Suppressor macrophage (primary cell): ENCODE measurements around the gene BMP6.
"Not testable (repeated sequence)": the region's sequence is repeated elsewhere in the genome, so short reads cannot be mapped to it uniquely, and the experiment has no call there.

ENCODE experiments used
- DNase-seq, 4 experiments: peaks; one replicate each; pipeline ENCODE4 v3.0.0-alpha.2; 2020 to 2022

BMP6 gene

DNA sequence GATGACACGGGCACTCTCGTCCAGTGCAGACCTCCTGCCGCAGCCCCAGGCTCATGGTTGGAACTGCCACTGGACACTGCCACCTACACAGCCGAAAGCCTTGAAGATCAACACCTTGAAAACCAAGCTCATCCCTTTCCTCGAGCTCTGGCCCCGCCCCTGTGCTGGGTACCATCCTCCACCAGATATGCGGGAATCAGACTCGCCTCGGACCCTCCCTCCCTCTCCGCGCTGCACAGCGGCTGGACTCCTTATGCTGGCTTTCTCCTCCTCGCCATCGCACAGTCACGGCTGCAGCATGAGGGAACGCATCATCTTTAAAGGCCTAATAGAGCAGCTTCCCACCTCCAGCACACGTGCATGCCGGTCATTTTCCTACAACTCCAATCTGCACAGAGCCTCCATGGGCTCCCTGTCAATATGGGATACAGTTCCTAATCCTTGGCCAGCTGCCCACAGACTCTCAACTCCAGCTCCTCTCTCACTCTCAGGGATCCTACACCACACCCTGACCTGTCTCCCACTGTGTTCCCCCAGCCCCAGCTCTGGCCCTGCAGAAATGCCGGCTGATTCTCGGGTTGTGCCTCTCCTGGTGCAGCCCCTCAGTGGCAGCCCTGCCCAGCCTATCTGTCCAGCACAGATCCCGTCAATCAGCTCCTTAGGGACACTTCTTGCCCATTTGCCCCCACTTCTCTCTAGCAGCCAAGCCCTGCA lies 161.5 kb downstream of the BMP6 start:
- no peak for DNase-seq

DNA sequence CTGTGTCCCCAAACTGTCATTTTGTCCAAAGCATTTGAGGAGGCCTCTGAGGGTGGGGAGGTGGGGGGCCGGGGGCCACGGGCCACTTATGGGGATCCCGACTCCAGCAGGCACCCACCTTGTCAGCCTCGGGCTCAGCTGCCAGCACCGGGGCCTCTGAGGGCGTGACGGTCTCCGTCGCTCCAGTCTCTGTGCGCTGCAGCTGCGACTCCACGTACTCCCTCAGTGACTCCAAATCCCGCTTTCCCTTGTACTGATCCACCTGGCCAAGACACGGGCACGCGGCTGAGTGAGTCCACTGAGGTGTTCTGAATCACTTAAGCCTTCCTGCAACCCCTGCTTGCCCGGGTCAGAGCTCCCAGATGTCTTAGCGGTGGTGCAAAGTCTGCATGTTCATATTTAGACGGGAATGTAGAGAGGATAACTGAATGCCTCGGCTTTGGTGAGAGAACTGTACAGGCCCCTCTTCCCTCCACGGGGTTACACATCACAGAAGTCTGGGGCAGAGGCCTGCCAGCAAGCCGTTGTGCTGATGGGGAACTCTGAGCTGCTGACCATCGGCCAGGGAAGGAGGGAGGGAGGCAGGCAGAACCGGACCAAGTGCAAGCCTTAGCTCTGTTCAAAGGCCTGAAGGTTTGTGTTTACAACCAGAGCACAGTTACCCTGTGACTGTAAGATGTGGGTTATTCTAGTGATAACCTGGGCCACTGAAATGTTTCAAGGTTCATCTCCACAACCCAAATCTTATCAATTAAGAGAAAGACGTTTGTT lies 162.9 kb downstream of the BMP6 start:
- DNase-seq, result no peak

DNA sequence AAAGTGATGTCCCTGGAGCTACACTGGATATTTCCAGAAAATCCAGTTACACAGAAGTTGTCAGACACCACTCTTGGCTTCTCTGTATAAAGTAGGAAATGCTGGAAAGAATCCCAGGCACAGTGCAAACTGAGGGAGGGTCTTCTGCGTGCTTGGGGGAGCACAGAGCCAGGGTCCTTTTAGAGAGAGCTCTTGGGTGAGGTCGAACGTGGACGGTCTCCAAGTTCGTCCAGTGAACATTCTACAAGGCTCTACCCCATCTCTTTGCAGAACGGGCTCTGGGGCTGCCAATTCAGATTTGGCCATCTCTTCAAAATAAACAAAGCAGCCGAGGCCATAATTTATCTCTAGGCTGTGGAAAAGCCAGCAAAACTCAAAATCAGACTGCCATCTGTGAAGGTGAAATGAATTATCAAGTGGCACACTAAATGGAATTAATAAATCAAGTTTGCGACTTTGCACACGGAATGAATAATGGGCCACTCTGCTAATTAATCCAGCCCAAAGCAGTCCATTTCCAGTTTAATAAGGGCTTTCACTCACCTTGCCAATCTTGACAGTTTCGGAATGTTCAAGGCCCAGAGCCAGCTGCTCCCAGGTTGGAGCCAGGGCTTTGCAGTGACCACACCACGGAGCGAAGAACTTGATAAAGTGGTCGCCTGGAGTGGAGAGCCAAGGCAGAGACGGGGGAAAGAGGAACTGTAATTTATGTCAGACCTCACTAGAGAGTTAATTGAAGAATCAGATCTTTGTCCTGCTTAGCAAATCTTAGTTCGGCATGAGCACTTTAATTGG lies 165.4 kb downstream of the BMP6 start:
- no peak for DNase-seq

DNA sequence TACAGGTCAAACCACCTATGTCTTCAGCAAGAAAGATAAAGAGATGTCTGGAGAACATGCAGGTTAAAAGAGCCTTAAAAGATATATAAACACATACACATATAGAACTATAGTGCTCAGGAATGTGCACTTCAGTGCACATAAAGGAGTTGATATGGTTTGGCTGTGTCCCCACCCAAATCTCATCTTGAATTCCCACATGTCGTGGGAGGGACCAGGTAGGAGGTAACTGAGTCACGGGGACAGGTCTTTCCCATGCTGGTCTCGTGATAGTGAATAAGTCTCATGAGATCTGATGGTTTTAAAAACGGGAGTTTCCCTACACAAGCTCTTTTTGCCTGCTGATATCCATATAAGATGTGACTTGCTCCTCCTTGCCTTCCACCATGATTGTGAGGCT lies 166.5 kb downstream of the BMP6 start:
- DNase-seq, result not testable (repeated sequence)

DNA sequence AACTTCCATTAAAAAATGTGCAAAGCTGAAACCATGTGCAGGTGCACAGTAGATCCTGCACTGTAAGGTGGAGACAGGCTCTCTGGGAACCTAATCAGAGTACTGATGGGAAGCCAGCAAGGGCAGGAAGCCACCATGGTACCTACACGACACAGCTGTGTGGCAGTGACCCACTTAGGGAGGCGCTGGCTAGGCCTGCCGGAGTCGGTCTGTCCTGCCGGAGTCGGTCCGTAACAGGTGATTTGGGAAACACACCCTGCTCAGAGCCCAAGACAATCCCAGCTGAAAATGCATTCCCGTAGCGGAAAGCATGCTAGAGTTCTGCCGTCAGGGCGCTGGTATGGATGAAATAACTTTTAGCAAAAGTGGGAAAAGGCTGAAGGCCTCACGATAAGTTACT lies 167.4 kb downstream of the BMP6 start:
- DNase-seq, result no peak

DNA sequence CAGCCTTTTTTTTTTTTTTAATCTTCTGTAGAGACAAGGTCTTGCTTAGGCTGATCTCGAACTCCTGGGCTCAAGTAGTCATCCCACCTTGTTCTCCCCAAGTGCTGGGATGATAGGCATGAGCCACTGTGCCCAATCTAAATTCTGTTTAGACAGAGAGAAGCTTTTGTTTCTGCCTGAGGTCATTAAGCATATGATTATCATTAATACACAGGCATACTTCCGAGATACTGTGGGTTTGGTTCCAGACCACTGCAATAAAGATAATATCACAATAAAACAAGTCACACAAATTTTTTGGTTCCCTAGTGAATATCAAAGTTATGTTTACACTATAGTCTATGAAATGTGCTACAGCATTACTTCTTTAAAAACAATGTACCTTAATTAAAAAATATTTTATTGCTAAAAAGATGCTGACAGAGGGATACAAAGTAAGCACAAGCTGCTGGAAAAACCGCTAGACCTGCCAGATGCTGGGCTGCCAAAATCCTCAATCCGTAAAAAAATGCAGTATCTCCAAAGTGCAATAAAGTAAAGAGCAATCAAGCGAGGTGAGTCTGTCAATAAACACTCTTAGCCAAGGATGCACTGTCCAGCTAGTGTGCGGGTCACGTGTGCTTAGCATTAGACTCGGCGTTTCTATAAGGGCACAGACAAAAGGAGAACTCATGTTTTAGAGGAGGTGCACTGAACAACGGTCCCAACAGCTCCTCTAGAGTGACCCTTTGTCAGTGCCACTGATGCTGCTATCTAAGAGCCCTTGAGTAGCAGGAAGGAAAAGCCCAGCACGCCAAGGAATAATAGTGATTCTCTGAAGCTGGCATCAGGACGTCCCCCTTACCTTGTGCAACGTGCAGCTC lies 168.6 kb downstream of the BMP6 start:
- no peak for DNase-seq

DNA sequence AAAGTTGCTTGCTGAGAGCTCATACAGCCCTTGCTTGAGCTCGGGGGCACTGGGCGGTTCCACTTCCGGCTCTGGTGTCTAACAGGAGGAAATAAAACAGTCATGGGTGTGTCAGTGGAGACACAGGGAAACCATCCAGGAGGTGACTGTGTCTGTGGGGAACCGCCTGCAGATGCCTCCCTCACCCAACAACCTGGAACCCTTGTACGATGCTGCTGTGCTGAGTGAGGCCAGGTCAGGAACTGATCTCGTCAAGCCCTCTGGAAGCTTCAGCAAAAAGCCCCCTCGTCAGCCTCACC lies 169.2 kb downstream of the BMP6 start:
- no peak for DNase-seq

DNA sequence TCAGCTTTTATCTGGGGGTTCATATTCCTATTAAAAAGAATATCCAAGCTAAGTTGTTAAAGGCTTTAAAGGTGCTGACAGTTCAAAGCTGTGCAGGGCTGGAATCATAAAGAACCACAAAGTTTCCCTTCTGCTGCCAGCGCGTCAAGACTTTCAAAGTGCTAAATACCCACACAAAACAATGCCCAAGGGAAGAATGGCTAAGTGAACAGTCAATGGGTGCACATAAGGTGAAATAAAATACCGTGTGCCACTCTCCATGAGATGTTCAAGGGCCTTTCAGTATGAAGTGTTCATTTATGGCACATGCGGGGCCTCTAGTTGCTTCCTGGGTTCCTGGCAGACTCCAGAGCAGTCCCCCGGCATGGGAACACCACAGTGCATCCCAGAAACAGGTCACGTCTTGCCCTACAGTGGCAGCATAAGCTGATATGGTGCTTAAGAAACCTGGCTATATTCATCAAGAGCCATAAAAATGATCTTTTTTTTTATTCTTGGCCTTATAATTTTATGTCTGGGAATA lies 170.6 kb downstream of the BMP6 start:
- DNase-seq, result no peak

DNA sequence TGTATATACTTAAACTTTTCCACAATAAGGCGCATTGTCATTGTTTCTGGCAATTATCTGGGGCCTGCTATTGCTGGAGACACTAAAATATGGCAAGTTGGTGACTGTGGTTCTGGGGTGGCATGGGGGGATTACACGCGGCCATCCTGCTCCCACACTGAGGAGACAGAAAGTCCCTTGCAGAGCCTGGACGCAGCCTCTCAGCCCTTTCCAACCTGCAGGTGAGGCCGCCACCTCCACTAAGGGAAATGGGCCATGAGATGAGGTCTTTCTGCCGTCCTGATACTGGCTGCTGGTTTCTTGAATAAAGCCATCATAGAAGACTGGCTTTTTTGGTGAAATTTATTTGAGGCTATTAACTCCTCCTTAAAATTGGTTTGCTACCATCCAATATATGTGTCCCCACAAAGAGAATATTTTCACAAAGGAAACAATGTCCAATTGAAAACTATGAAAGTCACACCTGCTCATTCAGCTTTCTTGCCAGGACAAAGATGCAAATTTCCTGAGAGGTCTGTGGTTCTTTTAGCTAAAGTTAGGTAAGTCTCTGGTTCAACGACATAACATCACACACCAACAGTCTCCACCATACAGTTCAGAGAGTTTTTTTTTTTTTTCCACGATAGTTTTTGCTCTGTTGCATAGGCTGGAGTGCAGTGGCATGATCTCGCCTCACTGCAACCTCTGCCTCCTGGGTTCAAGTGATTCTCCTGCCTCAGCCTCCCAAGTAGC lies 171.7 kb downstream of the BMP6 start:
- no peak for DNase-seq

DNA sequence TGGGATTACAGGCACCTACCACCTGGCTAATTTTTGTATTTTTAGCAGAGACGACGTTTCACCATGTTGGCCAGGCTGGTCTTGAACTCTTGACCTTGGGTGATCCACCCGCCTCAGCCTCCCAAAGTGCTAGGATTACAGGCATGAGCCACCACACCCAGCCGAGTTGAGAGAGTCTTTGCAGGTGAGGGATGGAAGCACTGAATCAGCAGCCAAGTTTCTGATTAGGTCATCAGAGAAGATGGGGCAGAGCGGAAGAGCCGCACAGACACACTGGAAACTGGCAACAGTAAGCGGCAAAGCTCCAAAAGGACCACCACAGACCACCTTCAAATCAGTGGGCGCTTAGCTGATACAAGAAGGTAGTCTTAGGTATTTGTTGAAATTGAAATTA lies 172.3 kb downstream of the BMP6 start:
- not testable (repeated sequence) for DNase-seq

DNA sequence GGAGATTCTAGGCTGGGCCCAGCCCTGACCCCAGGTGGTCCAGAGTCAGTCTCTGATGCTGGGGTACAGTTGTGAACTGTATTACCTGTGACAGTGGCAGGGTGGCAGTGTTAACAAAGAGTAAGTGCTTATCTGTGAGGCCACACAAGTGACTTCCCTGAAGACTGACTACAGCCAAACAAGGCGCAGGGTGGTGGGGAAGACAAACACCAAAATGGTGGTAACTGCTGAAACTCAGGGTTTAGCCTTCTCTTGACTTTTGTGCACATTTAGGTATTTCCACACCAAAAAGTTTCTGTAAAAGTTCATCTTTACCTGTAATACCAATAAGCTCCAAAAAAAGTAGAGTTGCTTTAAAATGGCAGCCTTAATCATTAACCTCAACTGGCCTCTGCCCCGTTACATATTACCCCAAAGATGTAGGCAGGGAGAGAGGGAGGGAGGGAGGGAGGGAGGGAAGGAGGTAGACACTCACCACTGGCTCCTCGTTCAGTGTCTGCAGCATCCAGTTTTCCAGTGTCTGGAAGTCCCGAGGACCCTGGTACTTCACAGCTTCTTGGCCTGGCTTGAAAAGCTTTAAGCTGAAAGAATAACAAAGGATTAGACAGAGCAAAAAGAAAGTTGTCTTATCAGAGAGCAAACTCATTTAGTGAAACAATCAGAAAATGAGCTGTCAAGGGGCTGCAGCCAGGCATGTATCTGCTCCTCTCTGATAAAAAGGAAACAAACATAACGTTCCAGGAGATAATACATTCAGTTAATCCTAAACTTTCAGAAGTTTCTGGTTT lies 173.4 kb downstream of the BMP6 start:
- DNase-seq, result peak in 1 of 4 experiments; percentile 9

DNA sequence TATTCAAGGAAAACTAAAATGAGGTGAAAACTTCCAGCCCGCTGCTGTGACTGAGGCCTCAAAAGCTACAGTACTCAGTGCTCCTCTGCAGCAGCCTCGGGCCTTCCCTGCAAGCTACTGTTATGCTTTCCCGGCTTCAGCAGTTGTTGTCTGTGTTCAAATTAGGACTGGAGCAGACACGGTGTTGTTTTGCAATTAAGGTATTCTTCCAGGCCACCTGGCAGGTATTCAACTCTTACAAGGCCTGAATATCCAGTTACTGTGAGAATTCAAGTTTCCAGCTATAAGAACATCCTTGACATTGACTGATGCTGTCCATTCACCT lies 174.0 kb downstream of the BMP6 start:
- no peak for DNase-seq

DNA sequence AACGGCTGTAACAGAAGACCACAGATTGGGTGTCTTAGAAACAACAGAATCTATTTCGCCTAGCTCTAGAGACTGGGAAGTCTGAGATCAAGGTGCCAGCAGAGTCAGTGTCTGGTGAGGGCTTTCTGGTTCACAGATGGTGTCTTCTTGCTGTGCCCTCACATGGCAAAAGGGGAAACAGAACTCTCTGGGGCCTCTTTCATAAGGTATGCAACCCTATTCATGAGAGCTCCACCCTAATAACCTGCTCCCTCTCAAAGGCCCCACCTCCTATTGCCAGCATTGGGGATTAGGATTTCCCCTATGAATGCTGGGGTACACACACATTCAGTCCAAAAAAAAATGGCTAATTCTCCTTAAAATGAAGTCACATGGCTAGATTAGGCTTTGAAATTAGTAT lies 174.7 kb downstream of the BMP6 start:
- no peak for DNase-seq

DNA sequence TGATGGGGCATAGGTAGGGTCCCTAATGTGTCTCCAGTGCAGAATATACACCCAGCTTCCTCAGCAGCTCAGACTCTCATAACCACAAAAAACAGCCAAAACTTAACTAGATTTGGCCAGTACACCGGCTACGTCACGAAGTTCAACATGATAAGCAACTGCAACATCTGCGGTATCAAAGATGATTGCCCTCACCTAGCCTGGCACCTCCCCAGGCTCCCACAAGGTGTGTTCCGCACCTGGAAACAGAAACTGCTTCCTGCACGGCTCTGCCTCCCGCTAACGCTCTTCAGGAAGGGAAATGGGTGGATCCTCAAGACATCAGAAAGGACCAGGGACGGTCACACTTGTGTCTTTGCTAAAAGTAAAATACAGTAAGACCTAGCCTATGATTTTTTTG lies 175.2 kb downstream of the BMP6 start:
- no peak for DNase-seq

DNA sequence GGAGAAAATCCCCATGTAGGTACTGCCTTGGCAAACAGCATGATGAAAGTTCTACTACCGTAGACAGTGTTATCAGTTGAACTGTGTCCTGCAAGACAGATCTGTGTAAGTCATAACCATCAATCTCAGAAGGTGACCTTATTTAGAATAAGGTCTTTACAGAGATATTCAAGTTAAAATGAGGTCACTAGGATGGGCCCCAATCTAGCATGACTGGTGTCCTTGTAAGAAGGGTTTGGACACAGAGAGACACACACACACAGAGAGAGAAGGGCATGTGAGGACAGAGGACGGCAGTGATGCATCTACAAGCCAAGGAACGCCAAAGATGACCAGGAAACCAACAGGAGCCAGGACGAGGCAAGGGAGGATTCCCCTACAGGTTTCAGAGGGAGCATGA lies 175.9 kb downstream of the BMP6 start:
- DNase-seq, result no peak

DNA sequence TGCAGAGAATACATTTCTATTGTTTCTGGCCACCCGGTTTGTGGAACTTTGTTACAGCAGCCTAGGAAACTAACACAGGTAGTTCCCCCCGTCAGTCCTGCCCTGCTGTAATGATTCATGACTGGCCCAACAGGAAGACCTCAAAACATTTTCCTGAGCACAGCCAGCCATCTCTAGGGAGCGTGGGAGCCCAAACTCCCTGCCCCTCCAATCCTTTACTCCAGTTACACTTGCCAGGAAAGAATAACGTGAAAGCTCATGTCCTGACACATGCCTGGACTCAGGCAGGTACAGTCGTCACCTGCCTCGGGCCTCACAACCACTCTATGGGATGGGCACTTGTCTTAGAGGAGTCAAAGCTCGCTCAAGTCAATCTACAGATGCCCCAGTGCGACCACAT lies 176.3 kb downstream of the BMP6 start:
- no peak for DNase-seq

DNA sequence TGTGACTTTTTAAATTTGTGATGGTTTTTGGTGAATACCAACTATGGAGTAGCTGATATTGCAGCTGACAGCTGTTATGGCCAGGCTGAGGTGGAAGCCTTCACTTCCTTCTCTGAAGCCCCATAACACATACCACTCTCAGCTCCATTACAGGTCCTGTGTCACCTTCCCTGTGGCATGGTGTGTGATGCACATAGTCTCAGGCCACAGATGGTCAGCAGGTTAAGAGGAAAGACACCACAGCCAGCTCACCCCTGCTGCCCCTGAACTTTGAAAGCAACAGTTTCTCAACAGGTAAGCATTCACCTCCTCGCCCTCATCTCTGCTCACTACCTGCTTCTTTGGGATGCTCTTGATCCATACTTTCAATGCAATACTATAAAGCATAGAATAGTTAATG lies 177.0 kb downstream of the BMP6 start:
- DNase-seq, result no peak

DNA sequence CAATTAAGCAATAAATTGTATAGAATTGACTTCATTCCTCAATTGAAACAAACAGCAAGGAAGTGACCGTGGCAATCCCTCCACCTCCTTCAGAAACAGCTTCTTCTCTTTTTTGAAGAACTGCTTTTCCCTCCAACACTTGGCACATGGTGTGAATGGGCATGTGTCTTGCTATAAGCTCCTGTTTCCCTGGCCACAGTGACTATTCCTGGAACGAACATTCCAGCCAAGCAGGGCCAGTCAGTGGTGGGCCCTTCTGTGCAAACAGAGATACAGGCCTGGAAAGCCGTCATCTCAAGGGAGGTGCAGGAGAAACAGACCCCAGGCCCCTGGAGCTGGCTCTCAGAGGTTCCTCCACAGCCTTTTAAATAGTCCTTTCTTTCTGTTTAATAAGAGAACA lies 177.8 kb downstream of the BMP6 start:
- no peak for DNase-seq

DNA sequence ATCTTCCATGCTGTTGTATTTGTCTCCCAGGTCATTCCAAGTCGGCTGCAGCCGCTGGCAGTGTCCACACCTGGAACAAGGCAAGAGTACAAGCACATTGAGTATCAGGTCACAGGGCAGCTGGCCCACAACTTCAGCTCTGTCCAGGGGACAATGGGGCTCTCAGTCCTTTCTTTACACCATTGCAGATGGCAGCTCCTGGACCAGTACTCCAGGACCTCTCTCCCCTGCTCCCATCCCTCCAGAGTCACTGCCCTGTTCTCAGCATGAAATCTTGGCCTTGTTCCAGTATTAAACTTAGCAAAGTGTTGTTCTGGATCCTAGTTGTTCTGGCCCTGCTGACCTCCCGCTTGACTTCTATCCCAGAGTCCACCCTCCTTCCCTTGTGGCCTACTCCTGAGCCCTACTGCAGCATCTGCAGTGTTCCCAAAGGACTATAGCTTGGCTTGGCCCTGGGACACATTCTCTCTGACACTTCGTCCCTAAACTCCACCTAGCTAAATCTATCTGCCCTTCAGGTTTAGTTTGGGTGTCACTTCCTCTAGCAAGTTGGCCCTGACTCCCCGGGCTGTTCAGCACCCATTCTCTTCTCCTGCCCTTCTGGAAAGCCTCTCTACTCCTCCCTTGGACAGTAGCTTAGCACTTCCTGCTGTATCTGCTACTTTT lies 178.9 kb downstream of the BMP6 start:
- no peak for DNase-seq

DNA sequence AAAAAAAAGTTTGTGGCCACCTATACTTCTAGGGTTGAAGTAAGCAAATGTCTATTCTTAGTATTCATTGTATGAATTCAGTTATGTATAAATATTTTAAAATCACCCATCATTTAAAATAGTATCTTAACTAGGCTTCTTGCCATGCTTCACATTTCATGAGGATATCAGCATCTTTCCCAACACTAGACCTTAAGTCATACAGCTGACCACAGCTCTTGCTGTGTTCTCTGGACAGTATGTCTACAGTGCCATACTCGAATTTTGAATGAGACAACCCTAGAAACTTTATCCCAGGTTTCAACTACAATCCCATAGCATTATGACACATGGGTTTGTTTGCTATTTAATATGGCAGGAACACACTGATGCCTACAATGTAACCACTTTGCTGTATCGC lies 179.5 kb downstream of the BMP6 start:
- no peak for DNase-seq

DNA sequence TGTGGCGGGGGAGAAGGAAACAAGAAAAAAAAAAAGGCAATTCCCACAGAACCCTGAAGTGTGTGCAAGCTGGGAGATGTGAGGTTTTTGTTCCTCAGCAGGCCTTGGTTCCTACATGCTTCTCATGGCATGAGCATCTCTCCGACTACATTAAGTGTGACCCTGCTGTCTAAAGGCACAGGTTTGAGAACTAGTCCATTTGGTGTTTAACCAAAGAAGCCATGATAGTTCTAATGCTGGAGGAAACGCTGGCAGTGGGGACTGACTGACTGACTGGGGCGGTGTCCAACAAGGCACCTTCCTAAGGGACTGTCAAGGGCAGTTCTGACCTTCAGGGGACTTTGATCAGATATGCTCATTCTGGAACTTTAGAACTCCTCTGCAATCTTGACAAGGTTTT lies 180.8 kb downstream of the BMP6 start:
- no peak for DNase-seq
